HCT116 (cell line): ENCODE data around the gene ACBD6. TPM values are rescaled to one million over a fixed set of nuclear protein-coding genes. Genes with fewer than 3 reads are reported as not detected.

Source experiments
- ATAC-seq: fragments of 200-7000 bp; cut with Tn5 transposase; 2 replicates; pipeline ENCODE4 v1.9.1; 2020; ENCODE audit warnings: mild to moderate bottlenecking, moderate library complexity
- BruUV-seq: library from RNA; stranded (reverse); fragments of 400-500 nt; replicated peaks from 2 replicates; lab custom pipeline; 2021; lab: Mats Ljungman, UMichigan
- CTCF ChIA-PET: fragments of 300-600 bp; sonication (Branson Sonifier 250); formaldehyde crosslinking; loops from one replicate; lab custom pipeline; 2021; ENCODE audit warnings: antibody characterized with exemption; lab: Charles Lee
- POLR2A ChIA-PET: fragments of 300-600, 350-600 bp; sonication (Branson Sonifier 250); formaldehyde crosslinking; loops from one replicate; lab custom pipeline; 2021; ENCODE audit warnings: antibody characterized with exemption; lab: Charles Lee
- RAD21 ChIA-PET, 2 experiments: fragments of 300-600 bp; sonication (Branson Sonifier 250); formaldehyde crosslinking; loops; one replicate each; lab custom pipeline; 2023; ENCODE audit warnings: low total read pairs in 2 of 2; ENCODE audit not compliant: uncharacterized antibody in 2 of 2, unreplicated experiment in 2 of 2, low non-redundant PET in 1 of 2; lab: Charles Lee
- DNase-seq: peaks from one replicate; pipeline ENCODE4 v3.0.0-alpha.2; 2010; ENCODE audit warnings: low read depth, low spot score
- H2AFZ ChIP-seq: fragments of 200-600 bp; shearing (Covaris generic), sonication (generic); 2 replicates; pipeline ENCODE4 v1.6.1; 2017; ENCODE audit warnings: low read depth, mixed run types, mixed read lengths, antibody characterized with exemption, low read length; ENCODE audit not compliant: poor library complexity, severe bottlenecking
- H3K27ac ChIP-seq: 2 replicates; pipeline ENCODE4 v1.5.1; 2012; ENCODE audit warnings: low read depth, low read length
- H3K27me3 ChIP-seq: fragments of 200-600 bp; sonication (generic); 2 replicates; pipeline ENCODE4 v1.6.1; 2016; ENCODE audit warnings: mixed run types, low read length, mixed read lengths; ENCODE audit not compliant: insufficient read depth
- H3K36me3 ChIP-seq, 2 experiments: fragments of 200-500 bp in 1 of 2; fragments of 200-600 bp in 1 of 2; sonication (Bioruptor generic) in 1 of 2; sonication (generic) in 1 of 2; 2 replicates each; pipeline versions ENCODE4 v1.5.1 to v1.6.1; 2014 to 2016; ENCODE audit warnings: low read length in 2 of 2, inconsistent platforms in 1 of 2, mixed read lengths in 1 of 2, mixed run types in 1 of 2; ENCODE audit not compliant: insufficient read depth in 2 of 2, control insufficient read depth in 1 of 2
- H3K4me1 ChIP-seq, 2 experiments: fragments of 200-600 bp in 1 of 2; sonication (generic) in 1 of 2; 2 replicates each; pipeline versions ENCODE4 v1.5.1 to v1.6.1; 2012 to 2017; ENCODE audit warnings: low read length in 2 of 2, inconsistent platforms in 1 of 2, mild to moderate bottlenecking in 1 of 2, mixed read lengths in 1 of 2, mixed run types in 1 of 2, moderate library complexity in 1 of 2; ENCODE audit not compliant: insufficient read depth in 2 of 2, control insufficient read depth in 1 of 2
- H3K4me2 ChIP-seq: fragments of 200-600 bp; sonication (generic); 2 replicates; pipeline ENCODE4 v1.6.1; 2017; ENCODE audit warnings: mixed run types, low read length, mixed read lengths
- H3K4me3 ChIP-seq, 2 experiments: fragments of 200-600 bp in 1 of 2; sonication (generic) in 1 of 2; replicated peaks in 1 of 2; 2 replicates each; pipeline ENCODE4 v1.5.1; 2011 to 2016; ENCODE audit warnings: low read length in 2 of 2, control low read depth in 1 of 2, low read depth in 1 of 2, mild to moderate bottlenecking in 1 of 2, mixed read lengths in 1 of 2, mixed run types in 1 of 2
- H3K79me2 ChIP-seq: fragments of 200-600 bp; sonication (generic); 2 replicates; pipeline ENCODE4 v1.6.1; 2017; ENCODE audit warnings: mild to moderate bottlenecking, mixed run types, low read length, moderate library complexity, mixed read lengths; ENCODE audit not compliant: insufficient read depth
- H3K9ac ChIP-seq: fragments of 200-600 bp; sonication (generic); 2 replicates; pipeline ENCODE4 v1.6.1; 2016; ENCODE audit warnings: low read length, mixed read lengths
- H3K9me2 ChIP-seq: fragments of 200-600 bp; sonication (generic), shearing (Covaris generic); 2 replicates; pipeline ENCODE4 v1.6.1; 2017; ENCODE audit warnings: mixed run types, mild to moderate bottlenecking, moderate library complexity; ENCODE audit not compliant: insufficient read depth
- H3K9me3 ChIP-seq, 2 experiments: fragments of 200-500 bp in 1 of 2; fragments of 200-600 bp in 1 of 2; sonication (Bioruptor generic) in 1 of 2; sonication (generic) in 1 of 2; 2 replicates each; pipeline ENCODE4 v1.6.1; 2014 to 2017; ENCODE audit warnings: low read length in 2 of 2, mixed read lengths in 2 of 2, inconsistent platforms in 1 of 2, low read depth in 1 of 2, mild to moderate bottlenecking in 1 of 2, mixed run types in 1 of 2, moderate library complexity in 1 of 2; ENCODE audit not compliant: control insufficient read depth in 1 of 2, insufficient read depth in 1 of 2
- H4K20me1 ChIP-seq: fragments of 200-600 bp; sonication (generic), shearing (Covaris generic); 2 replicates; pipeline ENCODE4 v1.6.1; 2017; ENCODE audit warnings: mixed run types, mild to moderate bottlenecking, moderate library complexity; ENCODE audit not compliant: insufficient read depth
- CBX3 ChIP-seq: IDR thresholded peaks from 2 replicates; pipeline ENCODE4 v1.6.1; 2012; ENCODE audit warnings: low read depth
- CEBPB ChIP-seq: IDR thresholded peaks from 2 replicates; pipeline ENCODE4 v1.6.1; 2012; ENCODE audit warnings: low read depth
- ELF1 ChIP-seq: IDR thresholded peaks from 2 replicates; pipeline ENCODE4 v1.6.1; 2012; ENCODE audit warnings: low read depth, borderline replicate concordance
- EZH2 ChIP-seq: fragments of 200-600 bp; sonication (generic); IDR thresholded peaks from 2 replicates; pipeline ENCODE4 v1.6.1; 2017; ENCODE audit warnings: antibody characterized with exemption, mixed run types
- EZH2phosphoT487 ChIP-seq: fragments of 200-600 bp; IDR thresholded peaks from 2 replicates; pipeline ENCODE4 v1.6.1; 2018; ENCODE audit warnings: antibody characterized with exemption, borderline replicate concordance
- FOSL1 ChIP-seq: IDR thresholded peaks from 2 replicates; pipeline ENCODE4 v1.6.1; 2012; ENCODE audit warnings: low read depth
- POLR2AphosphoS5 ChIP-seq: IDR thresholded peaks from 2 replicates; pipeline ENCODE4 v1.6.1; 2011; ENCODE audit warnings: mild to moderate bottlenecking, low read depth, low read length, moderate library complexity
- RAD21 ChIP-seq: IDR thresholded peaks from 2 replicates; pipeline ENCODE4 v1.6.1; 2012; ENCODE audit warnings: low read depth, mild to moderate bottlenecking
- REST ChIP-seq: IDR thresholded peaks from 2 replicates; pipeline ENCODE4 v1.6.1; 2012; ENCODE audit warnings: low read depth
- SIN3A ChIP-seq: IDR thresholded peaks from 2 replicates; pipeline ENCODE4 v1.6.1; 2012; ENCODE audit warnings: low read depth
- SRF ChIP-seq: IDR thresholded peaks from 2 replicates; pipeline ENCODE4 v1.6.1; 2012; ENCODE audit warnings: low read depth
- intact Hi-C: fragments of 100-400 bp; cut with micrococcal nuclease; formaldehyde crosslinking; loops from 2 replicates; pipeline ENCODE4 v1.10.0; 2022
- total RNA-seq: library from RNA; stranded (reverse); gene quantifications from one replicate; pipeline ENCODE4 v1.2.1, GENCODE V29; 2021; ENCODE audit not compliant: unreplicated experiment

ACBD6 gene
- total RNA-seq, 1 experiment from 2014 or later = 43.2 TPM

DNA sequence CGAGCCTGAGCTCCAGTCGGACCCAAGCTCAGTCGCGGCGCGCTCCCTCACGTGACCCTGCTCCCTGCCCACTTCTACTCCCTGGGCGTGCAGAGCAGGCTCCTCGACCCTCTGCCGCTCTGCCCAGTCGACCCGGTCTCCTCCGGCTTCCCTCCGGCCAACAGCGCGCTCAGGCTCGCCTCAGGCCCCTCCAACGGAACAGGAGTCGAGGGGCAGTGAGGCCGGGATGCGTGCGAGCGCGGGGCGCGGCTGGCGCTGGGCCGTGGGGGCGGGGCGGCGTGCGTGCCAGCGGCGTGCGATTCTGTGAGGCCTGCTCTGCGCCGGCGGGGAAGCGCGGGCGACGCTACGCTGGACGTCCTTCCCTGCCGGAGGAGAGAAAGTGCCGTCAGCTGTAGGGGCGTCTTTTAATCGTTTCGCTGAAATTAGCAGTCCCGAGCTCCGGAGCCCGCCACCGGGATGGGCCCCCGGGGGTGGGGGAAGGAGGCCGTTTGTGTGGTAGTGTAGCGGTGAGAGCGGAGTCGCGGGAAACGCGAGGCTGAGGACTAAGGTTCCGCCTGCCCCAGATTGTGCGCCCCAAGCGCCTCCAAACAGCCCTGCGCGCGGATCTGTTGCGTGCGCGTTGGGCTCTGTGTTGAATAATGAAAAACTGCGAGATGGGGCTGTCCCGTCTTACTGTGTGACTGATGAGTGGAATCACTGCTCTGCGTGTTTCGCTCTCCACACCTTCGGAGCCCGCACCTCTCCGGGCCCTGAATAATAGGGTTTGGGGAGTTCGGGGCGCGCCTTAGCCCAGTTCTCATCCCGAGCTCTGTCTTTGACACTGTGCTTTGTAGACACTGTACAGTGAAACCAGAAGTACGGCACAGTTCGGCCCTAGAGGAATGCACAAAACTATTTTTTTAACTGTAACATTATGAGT lies at the start of gene ACBD6 (continued):
- peak; percentile 72 for TF ChIP-seq SIN3A
- peak; percentile 57 for TF ChIP-seq POLR2AphosphoS5
- TF ChIP-seq REST = no peak
- no peak for TF ChIP-seq CEBPB

GRCh38 chr1:180551997-180552396 lies 49.6 kb upstream of the ACBD6 start:
- Histone ChIP-seq H3K36me3 (no peaks in the 10 kb centered on the region), H4K20me1 (no peaks in the 10 kb centered on the region), H2AFZ (no peak overlapping the region)
- ChIA-PET CTCF (no interaction called here), POLR2A (no interaction called here)
- no peak for TF ChIP-seq EZH2phosphoT487
- TF ChIP-seq RAD21 = no peak
- TF ChIP-seq ELF1 = no peak
- TF ChIP-seq CBX3 = no peak
- TF ChIP-seq SRF = no peak
- TF ChIP-seq FOSL1 = no peak
- TF ChIP-seq EZH2 = no peak
- TF ChIP-seq REST = no peak
- TF ChIP-seq, all 23 proteins: peak for 0
- BruUV-seq = no TSS peak
- Histone ChIP-seq H3K9me2 (no peaks in the 10 kb centered on the region), H3K9me3 (no peaks in the 10 kb centered on the region), H3K9ac (no peak overlapping the region), H3K79me2 (no peaks in the 10 kb centered on the region), H3K4me1 (no peaks in the 10 kb centered on the region), H3K27me3 (no peaks in the 10 kb centered on the region), H3K4me3 (no peak overlapping the region), H3K27ac (no peak overlapping the region), H3K4me2 (no peak overlapping the region)
- RAD21 ChIA-PET = no interaction called here
- ATAC-seq (no peak), DNase-seq (no peak)
- intact Hi-C loops = no loop called here
